ENCODE results near the gene ATP6V1D.
A peak's percentile ranks its signal among the peaks of the same experiment; 100 is the strongest.
"Not testable (repeated sequence)": the region's sequence is repeated elsewhere in the genome, so short reads cannot be mapped to it uniquely, and the experiment has no call there.

Gene ATP6V1D

GRCh38 chr14:67359775-67360469 is at the start of gene ATP6V1D, which contains the start of gene EIF2S1:
Gene ATP6V1D (minus strand): TSS chr14:67359804. CDS start chr14:67359698, 106 bp downstream.
Gene EIF2S1 (plus strand): TSS chr14:67360328. CDS start chr14:67364768, 4,440 bp downstream.
- no peaks in the 10 kb centered on the region for H3K9me3 Mint-ChIP-seq
- peaks cover 2% of the 10 kb centered on the region for H3K27me3 Mint-ChIP-seq
- H3K4me1 Mint-ChIP-seq: peaks cover 67% of the 10 kb centered on the region
- H3K4me3 Mint-ChIP-seq: peak within 1 kb of the TSS; percentile 96
- peaks cover 38% of the 10 kb centered on the region for H3K36me3 Mint-ChIP-seq (ENCODE audit: low read depth)
- DNase-seq: peak; percentile 99
- peak within 1 kb of the TSS; percentile 98 for H3K27ac Mint-ChIP-seq
- peak; percentile 94 for ATAC-seq

DNA sequence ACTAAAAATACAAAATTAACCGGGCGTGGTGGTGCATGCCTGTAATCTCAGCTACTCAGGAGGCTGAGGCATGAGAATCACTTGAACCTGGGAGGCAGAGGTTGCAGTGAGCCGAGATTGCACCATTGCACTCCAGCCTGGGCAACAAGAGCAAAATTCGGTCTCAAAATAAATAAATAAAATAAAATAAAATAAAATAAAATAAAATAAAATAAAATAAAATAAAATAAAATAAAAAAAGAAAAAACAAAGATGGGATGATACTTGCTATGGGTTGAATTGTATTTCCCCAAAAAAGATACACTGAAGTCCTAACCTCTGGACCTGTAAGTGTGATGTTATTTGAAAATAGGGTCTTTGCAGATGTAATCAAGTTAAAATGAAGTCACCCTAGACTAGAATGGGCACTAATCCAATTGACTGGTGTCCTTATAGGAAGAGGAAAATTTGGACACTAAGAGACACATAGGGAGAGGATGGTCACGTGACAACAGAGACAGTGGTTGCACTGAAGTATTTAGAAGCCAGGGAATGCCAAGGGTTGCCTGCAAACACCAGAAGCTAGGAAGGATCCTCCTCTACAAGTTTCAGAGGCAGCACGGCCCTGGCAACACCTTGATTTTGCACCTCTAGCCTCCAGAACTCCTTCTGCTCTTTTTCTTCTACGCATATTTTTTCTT is 48.7 kb upstream of the ATP6V1D start:
- DNase-seq; ATAC-seq; H3K36me3 Mint-ChIP-seq (ENCODE audit: low read depth); H3K4me3 Mint-ChIP-seq; H3K4me1 Mint-ChIP-seq; H3K27ac Mint-ChIP-seq; H3K9me3 Mint-ChIP-seq: not testable (repeated sequence)
- peaks cover 22% of the 10 kb centered on the region for H3K27me3 Mint-ChIP-seq

DNA sequence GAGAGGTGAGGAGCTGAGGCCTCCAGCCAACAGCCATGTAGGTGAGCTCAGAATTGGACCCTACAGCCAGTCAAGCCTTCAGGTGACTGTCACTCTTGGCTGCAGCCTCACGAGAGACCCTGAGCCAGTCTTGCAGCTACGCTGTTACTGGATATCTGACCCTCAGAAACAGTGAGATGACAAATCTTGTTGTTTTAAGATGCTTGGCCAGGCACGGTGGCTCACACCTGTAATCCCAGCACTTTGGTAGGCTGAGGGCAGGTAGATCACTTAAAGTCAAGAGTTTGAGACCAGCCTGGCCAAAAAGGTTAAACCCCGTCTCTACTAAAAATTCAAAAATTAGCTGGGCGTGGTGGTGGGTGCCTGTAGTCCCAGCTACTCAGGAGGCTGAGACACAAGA is 46.2 kb upstream of the ATP6V1D start:
- H3K9me3 Mint-ChIP-seq: no peaks in the 10 kb centered on the region
- no peaks in the 10 kb centered on the region for H3K4me1 Mint-ChIP-seq
- no peaks in the 10 kb centered on the region for H3K36me3 Mint-ChIP-seq (ENCODE audit: low read depth)
- ATAC-seq: no peak
- H3K27ac Mint-ChIP-seq: no peak overlapping the region
- no peak for DNase-seq
- H3K4me3 Mint-ChIP-seq: no peak overlapping the region
- peaks cover 11% of the 10 kb centered on the region for H3K27me3 Mint-ChIP-seq

GRCh38 chr14:67400434-67400833 is 40.8 kb upstream of the ATP6V1D start:
- Mint-ChIP-seq H3K4me1 (no peaks in the 10 kb centered on the region), H3K4me3 (no peak overlapping the region), H3K9me3 (no peaks in the 10 kb centered on the region), H3K27me3 (peaks cover 4% of the 10 kb centered on the region), H3K36me3 (ENCODE audit: low read depth) (no peaks in the 10 kb centered on the region), H3K27ac (no peak overlapping the region)
- DNase-seq: no peak
- ATAC-seq: no peak

DNA sequence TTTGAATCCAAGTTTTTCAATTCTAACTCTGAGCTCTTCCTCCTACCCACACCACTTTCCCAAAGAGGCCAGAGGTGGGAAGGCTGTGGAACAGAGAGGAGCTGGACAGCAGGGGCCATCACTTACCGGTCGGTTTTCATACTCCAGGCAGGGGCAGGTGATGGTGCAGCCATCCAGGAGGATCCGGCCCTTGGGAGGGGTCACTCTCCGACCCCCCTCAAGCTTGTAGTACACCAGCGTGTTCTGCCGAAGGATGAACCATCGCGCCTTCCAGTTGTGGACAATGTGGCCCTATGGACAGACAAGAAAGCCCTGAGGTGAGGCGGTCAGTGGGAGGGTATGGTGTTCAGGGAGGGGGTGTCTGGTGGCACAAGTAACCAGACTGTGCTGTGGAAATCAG is 37.9 kb upstream of the ATP6V1D start:
- Mint-ChIP-seq H3K4me1 (no peaks in the 10 kb centered on the region), H3K36me3 (ENCODE audit: low read depth) (no peaks in the 10 kb centered on the region), H3K4me3 (no peak overlapping the region), H3K9me3 (no peaks in the 10 kb centered on the region), H3K27ac (no peak overlapping the region), H3K27me3 (peaks cover 1% of the 10 kb centered on the region)
- no peak for DNase-seq
- ATAC-seq: no peak

DNA sequence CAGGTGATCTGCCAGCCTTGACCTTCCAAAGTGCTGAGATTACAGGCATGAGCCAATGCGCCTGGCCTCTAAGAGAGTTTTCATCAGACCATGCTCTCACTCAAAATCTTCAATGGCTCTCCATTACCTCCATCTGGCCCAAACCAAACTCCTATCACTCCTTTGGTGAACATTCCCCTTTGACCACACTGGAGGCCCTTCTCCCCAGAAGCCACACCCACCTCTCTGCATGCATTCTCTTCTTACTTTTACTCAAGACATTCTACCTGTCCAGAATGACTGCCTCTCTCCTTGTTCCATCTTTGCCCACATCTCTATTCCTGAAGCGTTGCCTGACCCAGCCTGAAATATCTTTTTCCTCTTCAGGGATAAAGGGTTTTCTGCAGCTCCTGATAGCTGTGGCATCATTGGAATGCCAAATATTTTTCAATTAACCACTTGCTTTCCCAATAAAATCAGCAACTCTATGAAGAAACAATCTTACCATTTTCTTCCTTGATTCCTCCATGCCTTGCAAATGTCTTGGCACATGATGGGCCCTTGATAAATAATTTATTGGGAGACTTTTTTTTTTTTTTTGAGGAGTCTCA is 36.9 kb upstream of the ATP6V1D start:
- ATAC-seq (no peak), DNase-seq (no peak)
- no peaks in the 10 kb centered on the region for H3K4me1 Mint-ChIP-seq
- H3K27ac Mint-ChIP-seq: no peak overlapping the region
- no peaks in the 10 kb centered on the region for H3K36me3 Mint-ChIP-seq (ENCODE audit: low read depth)
- no peak overlapping the region for H3K4me3 Mint-ChIP-seq
- no peaks in the 10 kb centered on the region for H3K9me3 Mint-ChIP-seq
- H3K27me3 Mint-ChIP-seq: no peaks in the 10 kb centered on the region

GRCh38 chr14:67395876-67396189 is 36.2 kb upstream of the ATP6V1D start:
- Mint-ChIP-seq H3K9me3 (no peaks in the 10 kb centered on the region), H3K27me3 (no peaks in the 10 kb centered on the region), H3K36me3 (ENCODE audit: low read depth) (no peaks in the 10 kb centered on the region), H3K27ac (no peak overlapping the region), H3K4me1 (no peaks in the 10 kb centered on the region), H3K4me3 (no peak overlapping the region)
- DNase-seq: no peak
- ATAC-seq: no peak

- no peak for DNase-seq
- H3K36me3 Mint-ChIP-seq (ENCODE audit: low read depth): no peaks in the 10 kb centered on the region
These were observed 35.7 kb upstream of the ATP6V1D start for GRCh38 chr14:67395086-67395875.

DNA sequence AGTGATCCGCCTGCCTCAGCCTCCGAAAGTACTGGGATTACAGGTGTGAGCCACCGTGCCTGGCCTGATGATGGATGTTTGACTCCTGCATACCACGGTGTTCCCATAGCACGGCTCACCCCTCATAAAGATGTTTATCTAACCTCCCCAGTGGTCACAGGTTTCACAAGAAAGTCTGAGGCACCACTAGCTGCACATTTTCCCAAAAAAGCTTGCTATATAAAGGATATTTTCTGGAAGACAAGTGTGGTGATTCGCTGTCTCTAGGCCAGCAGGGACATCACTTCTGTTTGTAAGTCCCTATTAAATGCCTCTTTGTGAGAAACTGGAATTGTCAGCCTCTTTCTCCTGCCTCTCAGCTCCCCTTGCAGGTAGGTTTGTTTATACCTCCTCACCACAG is 34.1 kb upstream of the ATP6V1D start:
- H3K27me3 Mint-ChIP-seq: no peaks in the 10 kb centered on the region
- no peak for ATAC-seq

More at GRCh38 chr14:67395086-67395875, 35.7 kb upstream of the ATP6V1D start:
- no peaks in the 10 kb centered on the region for H3K4me1 Mint-ChIP-seq
- no peak overlapping the region for H3K27ac Mint-ChIP-seq
- no peak for ATAC-seq
- H3K9me3 Mint-ChIP-seq: no peaks in the 10 kb centered on the region
- no peaks in the 10 kb centered on the region for H3K27me3 Mint-ChIP-seq
- H3K4me3 Mint-ChIP-seq: no peak overlapping the region

GRCh38 chr14:67392800-67393199 is 33.2 kb upstream of the ATP6V1D start:
- H3K4me3 Mint-ChIP-seq: no peak overlapping the region
- no peaks in the 10 kb centered on the region for H3K27me3 Mint-ChIP-seq
- DNase-seq (no peak), ATAC-seq (no peak)
- H3K9me3 Mint-ChIP-seq: no peaks in the 10 kb centered on the region
- H3K4me1 Mint-ChIP-seq: no peaks in the 10 kb centered on the region
- H3K27ac Mint-ChIP-seq: no peak overlapping the region
- H3K36me3 Mint-ChIP-seq (ENCODE audit: low read depth): no peaks in the 10 kb centered on the region

More for the DNA sequence above, 34.1 kb upstream of the ATP6V1D start:
- Mint-ChIP-seq H3K36me3 (ENCODE audit: low read depth) (no peaks in the 10 kb centered on the region), H3K27ac (no peak overlapping the region), H3K9me3 (no peaks in the 10 kb centered on the region), H3K4me3 (no peak overlapping the region), H3K4me1 (no peaks in the 10 kb centered on the region)
- no peak for DNase-seq

GRCh38 chr14:67392123-67392522 is 32.5 kb upstream of the ATP6V1D start:
- Mint-ChIP-seq H3K9me3 (no peaks in the 10 kb centered on the region), H3K4me1 (no peaks in the 10 kb centered on the region), H3K36me3 (ENCODE audit: low read depth) (peaks cover 2% of the 10 kb centered on the region), H3K4me3 (no peak overlapping the region), H3K27ac (no peak overlapping the region), H3K27me3 (no peaks in the 10 kb centered on the region)
- DNase-seq (no peak), ATAC-seq (no peak)

DNA sequence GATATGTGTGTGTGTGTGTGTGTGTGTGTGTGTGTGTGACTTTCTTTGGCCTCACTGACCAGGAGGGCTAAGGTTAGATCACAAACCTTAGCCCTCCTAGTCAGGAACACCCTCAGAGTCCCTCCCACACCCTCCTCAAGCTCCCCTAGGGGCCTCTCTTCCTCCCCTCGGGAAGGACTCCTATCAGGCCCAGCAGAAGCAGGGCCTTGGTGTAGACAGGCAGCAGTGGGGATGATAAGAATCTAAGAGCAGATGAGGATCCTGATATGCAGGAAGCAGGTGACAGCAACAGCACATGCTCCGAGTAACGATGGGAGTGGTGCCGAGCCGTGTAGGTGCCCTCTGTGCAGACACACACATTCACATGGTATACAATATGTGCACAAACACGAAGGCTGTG is 31.7 kb upstream of the ATP6V1D start:
- no peak for DNase-seq
- H3K27me3 Mint-ChIP-seq: no peaks in the 10 kb centered on the region

DNA sequence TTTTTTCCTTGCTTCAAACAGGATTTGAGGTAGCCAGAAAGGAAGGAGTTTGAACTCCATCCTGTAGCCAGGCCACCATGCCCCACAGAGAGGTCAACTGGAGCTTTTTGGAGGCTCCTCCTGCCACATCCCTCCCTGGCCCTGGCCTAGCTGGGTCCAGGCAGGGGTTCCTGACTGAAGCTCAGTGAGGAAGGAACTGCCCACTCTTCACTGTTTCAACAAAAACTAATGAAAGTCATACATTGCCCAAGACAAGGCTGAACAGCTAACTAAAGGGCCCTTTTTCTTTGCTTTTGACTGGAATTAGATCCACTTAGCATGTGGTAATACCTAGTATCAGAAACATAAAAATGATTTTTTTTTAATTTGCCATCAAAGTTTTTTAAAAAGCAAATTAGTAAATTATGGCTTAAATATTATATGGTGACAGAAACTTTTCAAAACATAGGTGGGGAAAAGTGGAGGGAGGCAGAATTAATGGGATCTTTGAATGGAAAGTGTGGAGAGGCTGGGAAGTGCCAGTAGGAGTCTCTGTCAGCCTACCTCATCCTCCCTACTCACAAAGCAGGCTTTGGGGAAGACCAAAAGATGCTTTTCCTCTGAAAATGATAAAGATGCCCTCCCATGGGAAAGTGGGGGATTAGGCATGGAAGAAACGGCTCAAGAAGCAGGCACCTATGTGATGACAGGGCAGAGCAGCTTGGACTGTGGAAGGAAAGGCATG is 30.4 kb upstream of the ATP6V1D start:
- no peaks in the 10 kb centered on the region for H3K27me3 Mint-ChIP-seq
- peaks cover 20% of the 10 kb centered on the region for H3K36me3 Mint-ChIP-seq (ENCODE audit: low read depth)
- H3K4me3 Mint-ChIP-seq: no peak overlapping the region
- ATAC-seq (no peak), DNase-seq (no peak)
- H3K27ac Mint-ChIP-seq: no peak overlapping the region
- no peaks in the 10 kb centered on the region for H3K9me3 Mint-ChIP-seq
- H3K4me1 Mint-ChIP-seq: no peaks in the 10 kb centered on the region

More for the DNA sequence above, 31.7 kb upstream of the ATP6V1D start:
- H3K9me3 Mint-ChIP-seq: no peaks in the 10 kb centered on the region
- no peaks in the 10 kb centered on the region for H3K4me1 Mint-ChIP-seq
- no peak overlapping the region for H3K4me3 Mint-ChIP-seq
- H3K36me3 Mint-ChIP-seq (ENCODE audit: low read depth): peaks cover 9% of the 10 kb centered on the region
- ATAC-seq: no peak
- H3K27ac Mint-ChIP-seq: no peak overlapping the region

DNA sequence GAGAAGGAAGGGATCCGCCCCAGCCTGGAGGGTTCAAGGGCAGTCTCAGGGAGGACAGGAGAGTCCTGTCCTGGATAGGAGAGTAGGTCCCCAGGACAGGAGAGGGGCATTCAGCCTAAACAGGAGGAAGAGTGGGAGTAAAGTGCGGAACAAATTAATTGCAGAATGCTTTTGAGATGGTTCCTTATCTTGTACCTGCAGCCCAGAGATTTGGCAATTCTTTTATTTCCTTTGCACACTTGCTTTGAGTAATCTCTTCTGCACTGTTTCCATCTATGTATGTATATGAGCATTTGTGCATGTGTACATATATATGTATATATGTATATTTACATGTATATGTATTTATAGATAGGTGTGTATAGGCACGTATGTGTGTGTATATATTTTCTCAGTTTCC is 29.7 kb upstream of the ATP6V1D start:
- no peaks in the 10 kb centered on the region for H3K4me1 Mint-ChIP-seq
- DNase-seq: no peak
- no peak overlapping the region for H3K27ac Mint-ChIP-seq
- no peak for ATAC-seq
- peaks cover 27% of the 10 kb centered on the region for H3K36me3 Mint-ChIP-seq (ENCODE audit: low read depth)
- no peaks in the 10 kb centered on the region for H3K27me3 Mint-ChIP-seq
- no peak overlapping the region for H3K4me3 Mint-ChIP-seq
- H3K9me3 Mint-ChIP-seq: no peaks in the 10 kb centered on the region
